Tibial artery (tissue), 4 donors: ENCODE results near the gene SLIT3.

Experiments used
- DNase-seq, 2 donors: peaks; one replicate each; pipeline ENCODE4 v3.0.0-alpha.2; 2019
- H3K27ac ChIP-seq, 2 donors: fragments of 200-600 bp; sonication (generic) in 1 of 2; 1 replicate in 1 of 2; 2 replicates in 1 of 2; pipeline ENCODE4 v1.5.1; 2018 to 2019; ENCODE audit warnings: mild to moderate bottlenecking in 1 of 2
- H3K27me3 ChIP-seq, 2 donors: fragments of 200-600 bp; sonication (generic) in 1 of 2; one replicate each; pipeline versions ENCODE4 v1.5.1 to v1.6.0; 2016 to 2019
- H3K36me3 ChIP-seq, 3 donors: fragments of 200-600 bp; sonication (generic) in 2 of 3; one replicate each; pipeline ENCODE4 v1.5.1; 2016 to 2019; ENCODE audit warnings: mild to moderate bottlenecking in 2 of 3
- H3K4me1 ChIP-seq, 4 donors: fragments of 200-600 bp; sonication (generic) in 2 of 4; 1 replicate in 3 of 4; 2 replicates in 1 of 4; pipeline ENCODE4 v1.5.1; 2016 to 2019
- H3K4me3 ChIP-seq, 2 donors: fragments of 200-600 bp; sonication (generic) in 1 of 2; 1 replicate in 1 of 2; 2 replicates in 1 of 2; pipeline ENCODE4 v1.5.1; 2018 to 2019; ENCODE audit warnings: mild to moderate bottlenecking in 2 of 2
- H3K9me3 ChIP-seq, 3 donors: fragments of 200-600 bp; sonication (generic) in 1 of 3; one replicate each; pipeline ENCODE4 v1.5.1; 2016 to 2019
- intact Hi-C: fragments of 100-400 bp; cut with DNase I; formaldehyde crosslinking; loops from one replicate; pipeline ENCODE4 v1.15.0; 2023; ENCODE audit warnings: low total_unique reads
- TF ChIP-seq, protein P1 (sequence below), 2 experiments: fragments of 200-600 bp in 1 of 2; fragments of 450-650 bp in 1 of 2; IDR thresholded peaks; one replicate each; pipeline ENCODE4 v1.5.1; 2017 to 2019; ENCODE audit warnings: antibody characterized with exemption in 2 of 2, mild to moderate bottlenecking in 1 of 2, moderate library complexity in 1 of 2

Gene SLIT3

DNA sequence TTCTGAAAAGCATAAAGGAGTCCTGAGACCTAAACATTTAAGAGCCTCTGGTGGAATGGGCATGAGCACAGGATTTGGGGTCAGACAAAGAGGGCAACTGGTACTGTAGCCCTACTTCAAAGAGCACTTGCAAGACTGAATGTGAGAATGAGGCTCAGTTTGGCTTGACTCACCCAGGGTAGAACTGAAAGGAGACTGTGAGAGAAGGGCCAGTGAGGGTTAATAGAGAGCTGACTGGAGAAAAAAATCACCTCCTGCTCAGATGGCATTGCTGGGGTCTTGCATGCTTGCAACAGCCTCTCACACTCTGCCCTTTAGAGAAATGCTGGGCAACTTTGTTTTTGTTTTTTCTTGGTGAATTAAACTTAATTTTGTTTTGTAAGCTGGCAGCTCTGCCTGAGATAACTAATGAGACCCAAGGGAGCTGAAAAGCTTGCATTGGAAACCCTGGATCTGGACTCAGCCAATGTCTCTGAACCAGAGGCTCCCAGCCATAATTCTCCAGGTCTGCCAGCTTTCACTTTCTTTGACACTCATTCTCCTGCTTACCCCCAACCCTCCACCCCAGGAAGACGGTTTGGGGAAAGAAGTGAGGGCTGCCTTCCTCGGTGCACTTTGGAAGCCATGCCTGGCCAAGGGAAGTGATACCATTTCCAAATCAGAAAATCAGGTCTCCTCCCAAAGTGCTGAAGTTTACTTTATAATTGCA is 560.7 kb downstream of the SLIT3 start:
- H3K27ac ChIP-seq, result peak overlapping the region; percentile 69
- H3K9me3 ChIP-seq, result no peaks in the 10 kb centered on the region
- H3K36me3 ChIP-seq, result peaks cover 0 to 11% (median 0%) of the 10 kb centered on the region in 3 donors
- H3K4me3 ChIP-seq, result peak overlapping the region; percentile 38 to 51
- TF ChIP-seq, protein P1, sequence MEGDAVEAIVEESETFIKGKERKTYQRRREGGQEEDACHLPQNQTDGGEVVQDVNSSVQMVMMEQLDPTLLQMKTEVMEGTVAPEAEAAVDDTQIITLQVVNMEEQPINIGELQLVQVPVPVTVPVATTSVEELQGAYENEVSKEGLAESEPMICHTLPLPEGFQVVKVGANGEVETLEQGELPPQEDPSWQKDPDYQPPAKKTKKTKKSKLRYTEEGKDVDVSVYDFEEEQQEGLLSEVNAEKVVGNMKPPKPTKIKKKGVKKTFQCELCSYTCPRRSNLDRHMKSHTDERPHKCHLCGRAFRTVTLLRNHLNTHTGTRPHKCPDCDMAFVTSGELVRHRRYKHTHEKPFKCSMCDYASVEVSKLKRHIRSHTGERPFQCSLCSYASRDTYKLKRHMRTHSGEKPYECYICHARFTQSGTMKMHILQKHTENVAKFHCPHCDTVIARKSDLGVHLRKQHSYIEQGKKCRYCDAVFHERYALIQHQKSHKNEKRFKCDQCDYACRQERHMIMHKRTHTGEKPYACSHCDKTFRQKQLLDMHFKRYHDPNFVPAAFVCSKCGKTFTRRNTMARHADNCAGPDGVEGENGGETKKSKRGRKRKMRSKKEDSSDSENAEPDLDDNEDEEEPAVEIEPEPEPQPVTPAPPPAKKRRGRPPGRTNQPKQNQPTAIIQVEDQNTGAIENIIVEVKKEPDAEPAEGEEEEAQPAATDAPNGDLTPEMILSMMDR (IDR thresholded peaks at IDR 0.05), result no peak
- intact Hi-C loops, result no loop called here
- no peaks in the 10 kb centered on the region for H3K27me3 ChIP-seq
- peaks cover 0 to 38% (median 13%) of the 10 kb centered on the region in 4 donors for H3K4me1 ChIP-seq
- peak in 1 of 2 donors; percentile 73 for DNase-seq

DNA sequence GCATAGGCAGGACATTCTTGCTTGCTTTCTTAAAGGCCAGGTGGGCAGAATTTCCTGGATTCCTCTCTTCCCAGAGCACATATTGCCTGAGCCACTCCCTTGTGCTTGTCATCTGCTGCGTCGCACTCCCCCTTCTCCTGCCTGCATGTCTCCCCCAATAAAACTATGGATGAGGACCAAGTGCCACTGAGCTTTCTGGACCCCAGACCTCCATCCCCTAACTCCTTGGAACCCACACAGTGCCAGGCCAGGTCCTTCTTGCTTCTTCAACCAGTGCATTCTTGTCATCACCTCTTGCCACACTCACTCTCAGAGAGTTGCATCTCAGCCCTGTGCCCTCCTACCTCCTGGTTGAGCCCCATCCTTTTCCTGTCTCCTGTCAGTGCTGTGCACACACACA is 563.9 kb downstream of the SLIT3 start:
- Histone ChIP-seq H3K9me3 (no peaks in the 10 kb centered on the region), H3K27ac (peak overlapping the region; percentile 72 to 91), H3K27me3 (no peaks in the 10 kb centered on the region), H3K36me3 (no peaks in the 10 kb centered on the region), H3K4me3 (no peak overlapping the region), H3K4me1 (peaks cover 0 to 64% (median 19%) of the 10 kb centered on the region in 4 donors)
- no peak for DNase-seq
- intact Hi-C loops, result no loop called here
- TF ChIP-seq, protein P1 (IDR thresholded peaks at IDR 0.05), result no peak

DNA sequence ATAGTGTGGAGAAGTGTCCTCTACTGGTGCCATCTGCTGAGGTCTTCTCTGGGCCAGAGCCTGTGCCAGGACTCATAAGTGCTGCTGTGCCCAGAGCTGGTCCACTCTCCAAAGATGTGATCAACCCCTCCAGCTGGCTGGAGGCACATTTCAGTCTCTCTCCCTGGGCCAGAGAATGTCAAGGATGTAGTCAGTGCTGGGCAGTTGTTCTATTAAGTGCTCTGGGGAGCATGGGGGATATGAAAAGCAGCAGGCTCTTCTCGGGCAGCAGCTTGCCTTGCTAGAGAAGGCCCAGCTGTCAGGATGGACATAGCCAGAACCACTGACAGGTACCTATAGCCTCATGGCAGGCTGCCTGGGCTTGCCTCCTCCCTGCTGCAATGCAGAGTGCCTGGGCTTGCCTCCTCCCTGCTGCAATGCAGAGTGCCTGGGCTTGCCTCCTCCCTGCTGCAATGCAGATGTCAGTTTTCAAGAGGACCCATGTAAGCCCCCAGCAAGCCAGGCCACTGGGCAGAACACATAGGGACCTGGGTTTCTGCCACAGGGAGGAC is 564.6 kb downstream of the SLIT3 start:
- no peak overlapping the region for H3K4me3 ChIP-seq
- H3K9me3 ChIP-seq, result no peaks in the 10 kb centered on the region
- H3K27ac ChIP-seq, result peak overlapping the region; percentile 72 to 91
- intact Hi-C loops, result no loop called here
- no peaks in the 10 kb centered on the region for H3K27me3 ChIP-seq
- no peak for DNase-seq
- H3K36me3 ChIP-seq, result no peaks in the 10 kb centered on the region
- TF ChIP-seq, protein P1 (IDR thresholded peaks at IDR 0.05), result no peak
- peaks cover 0 to 64% (median 19%) of the 10 kb centered on the region in 4 donors for H3K4me1 ChIP-seq

DNA sequence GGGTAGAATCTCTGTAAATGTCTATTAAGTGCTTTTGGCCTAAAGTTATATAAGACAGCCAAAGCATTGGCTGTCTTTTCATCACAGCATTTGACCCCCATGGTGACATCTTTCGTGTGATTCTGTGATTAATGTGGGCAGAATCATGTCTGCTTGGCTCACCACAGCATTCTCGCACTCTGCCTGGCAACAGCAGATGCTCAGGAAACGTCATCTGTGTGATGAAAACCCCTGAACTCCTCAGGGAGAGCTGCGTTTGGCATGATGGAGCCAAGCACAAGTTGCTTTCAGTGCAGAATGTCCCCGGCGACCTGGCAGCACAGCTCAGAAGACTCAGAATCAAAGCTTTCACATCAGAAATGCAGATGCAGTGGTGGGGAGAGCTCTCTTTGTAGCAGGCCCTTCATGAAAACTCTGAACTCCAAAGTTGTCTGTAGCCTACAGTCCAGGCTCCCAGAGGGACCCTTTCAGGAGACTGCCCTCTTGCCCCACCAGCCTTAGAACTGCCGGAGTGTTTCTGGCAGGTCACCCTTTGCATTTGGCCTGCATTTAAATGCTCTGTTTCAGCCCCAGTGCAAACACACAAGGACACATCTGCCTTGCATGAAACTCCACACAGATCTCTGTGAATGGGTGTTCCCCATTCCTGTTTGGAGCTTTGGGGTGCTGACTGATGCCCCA is 566.2 kb downstream of the SLIT3 start:
- DNase-seq, result peak; percentile 92 to 96
- Histone ChIP-seq H3K4me1 (peaks cover 0 to 49% (median 19%) of the 10 kb centered on the region in 4 donors), H3K27ac (peak overlapping the region; percentile 72 to 91), H3K27me3 (no peaks in the 10 kb centered on the region), H3K4me3 (no peak overlapping the region), H3K9me3 (no peaks in the 10 kb centered on the region), H3K36me3 (no peaks in the 10 kb centered on the region)
- intact Hi-C loops, result no loop called here
- TF ChIP-seq, protein P1 (IDR thresholded peaks at IDR 0.05), result no peak

DNA sequence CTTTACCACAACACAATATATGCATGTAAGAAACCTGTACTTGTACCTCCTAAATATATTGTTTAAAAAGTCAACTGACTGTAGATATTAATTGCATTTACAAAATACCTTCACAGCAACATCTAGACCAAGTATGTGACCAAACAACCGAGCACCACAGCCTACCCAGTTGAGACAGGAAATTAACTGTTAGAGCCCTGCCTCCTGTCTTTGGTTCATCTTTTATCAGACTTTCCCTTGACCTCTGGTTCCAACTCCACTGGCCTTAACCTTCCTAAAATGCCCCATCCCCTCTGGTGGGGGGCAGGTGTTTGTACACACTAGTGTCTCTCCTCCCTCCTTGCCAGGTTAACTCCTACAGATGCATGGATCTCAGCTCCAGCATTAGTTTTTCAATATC is 566.8 kb downstream of the SLIT3 start:
- peaks cover 0 to 49% (median 19%) of the 10 kb centered on the region in 4 donors for H3K4me1 ChIP-seq
- intact Hi-C loops, result no loop called here
- TF ChIP-seq, protein P1 (IDR thresholded peaks at IDR 0.05), result no peak
- H3K36me3 ChIP-seq, result no peaks in the 10 kb centered on the region
- no peaks in the 10 kb centered on the region for H3K9me3 ChIP-seq
- H3K27ac ChIP-seq, result peak overlapping the region; percentile 72 to 91
- H3K27me3 ChIP-seq, result no peaks in the 10 kb centered on the region
- no peak for DNase-seq
- H3K4me3 ChIP-seq, result no peak overlapping the region
